ENCODE data around the gene RRM2. TPM values are rescaled to one million over a fixed set of nuclear protein-coding genes. Genes with fewer than 3 reads are reported as not detected.
A peak's percentile ranks its signal among the peaks of the same experiment; 100 is the strongest.

Gene RRM2
- total RNA-seq: 1 to 10 TPM; 1.8 to 4.3 TPM
- 1 to 10 TPM in 1 of 2 donors, under 1 TPM in 1; 0.23 to 4.6 TPM for polyA plus RNA-seq
- long read RNA-seq, donor 1, partial matches to known transcripts: 0 of 3 reads
- long read RNA-seq, donor 1, other reads (novel, unspliced or antisense): 0 of 3 reads
- long read RNA-seq, donor 2, transcript RRM2-202 (10 exons, 3,673 nt): major isoform, 5 of 5 reads
- long read RNA-seq, donor 2, partial matches to known transcripts: 0 of 5 reads
- long read RNA-seq, donor 2, other reads (novel, unspliced or antisense): 0 of 5 reads

GRCh38 chr2:10122500-10123280 is at the start of gene RRM2:
Gene RRM2, plus strand, starts transcription at chr2:10122739. Its CDS starts 60 bp downstream, at chr2:10122799.
- Histone ChIP-seq H3K27me3 (ENCODE audit: control insufficient read depth in 1 of 2, insufficient read depth in 2 of 2, low read length in 1 of 2) (no peaks in the 10 kb centered on the region), H3K4me1 (ENCODE audit: control insufficient read depth in 1 of 2, insufficient read depth in 2 of 2, low read length in 2 of 2) (no peaks in the 10 kb centered on the region), H3K9me3 (ENCODE audit: control insufficient read depth, low read length) (no peaks in the 10 kb centered on the region), H3K27ac (ENCODE audit: low read depth in 1 of 2, low read length in 2 of 2) (no peak within 1 kb of the TSS), H3K4me3 (ENCODE audit: low read length in 2 of 2) (peak within 1 kb of the TSS; percentile 28 to 30), H3K36me3 (ENCODE audit: control insufficient read depth in 1 of 2, insufficient read depth in 2 of 2, low read length in 1 of 2) (no peaks in the 10 kb centered on the region)
- peak; percentile 93 for ATAC-seq (ENCODE audit: low FRiP score)
- peak; percentile 95 for DNase-seq
- WGBS, 2 donors: 0% methylated on average over 69 to 81 of the region's 81 CpGs
- intact Hi-C loops (cut with DNase I): loop anchor here (5.0 to 10.0 kb wide), 4 partner anchors 40 to 542 kb away; partner anchors contain the start of genes CYS1 (in 1 of the 2) and HPCAL1 (in 1 of the 2)

- WGBS, 2 donors: 72 to 78% methylated on average over 8 of the region's 8 CpGs
- Histone ChIP-seq H3K27me3 (ENCODE audit: control insufficient read depth in 1 of 2, insufficient read depth in 2 of 2, low read length in 1 of 2) (no peaks in the 10 kb centered on the region), H3K4me3 (ENCODE audit: low read length in 2 of 2) (no peak overlapping the region), H3K27ac (ENCODE audit: low read depth in 1 of 2, low read length in 2 of 2) (no peak overlapping the region), H3K9me3 (ENCODE audit: control insufficient read depth, low read length) (no peaks in the 10 kb centered on the region), H3K36me3 (ENCODE audit: control insufficient read depth in 1 of 2, insufficient read depth in 2 of 2, low read length in 1 of 2) (no peaks in the 10 kb centered on the region), H3K4me1 (ENCODE audit: control insufficient read depth in 1 of 2, insufficient read depth in 2 of 2, low read length in 2 of 2) (no peaks in the 10 kb centered on the region)
- intact Hi-C loops (cut with DNase I): loop anchor here (2.0 to 5.0 kb wide), 3 partner anchors 23 to 364 kb away; no protein-coding TSS in a partner anchor
- no peak for ATAC-seq (ENCODE audit: low FRiP score)
- DNase-seq: no peak
These were observed 48.8 kb upstream of the RRM2 start for GRCh38 chr2:10073706-10074105.

- ATAC-seq (ENCODE audit: low FRiP score) (no peak), DNase-seq (no peak)
- Histone ChIP-seq H3K27ac (ENCODE audit: low read depth in 1 of 2, low read length in 2 of 2) (no peak overlapping the region), H3K4me3 (ENCODE audit: low read length in 2 of 2) (no peak overlapping the region), H3K9me3 (ENCODE audit: control insufficient read depth, low read length) (no peaks in the 10 kb centered on the region), H3K36me3 (ENCODE audit: control insufficient read depth in 1 of 2, insufficient read depth in 2 of 2, low read length in 1 of 2) (no peaks in the 10 kb centered on the region), H3K4me1 (ENCODE audit: control insufficient read depth in 1 of 2, insufficient read depth in 2 of 2, low read length in 2 of 2) (no peaks in the 10 kb centered on the region), H3K27me3 (ENCODE audit: control insufficient read depth in 1 of 2, insufficient read depth in 2 of 2, low read length in 1 of 2) (no peaks in the 10 kb centered on the region)
- intact Hi-C loops (cut with DNase I): no loop called here
- 91 to 93% methylated on average over 13 of the region's 13 CpGs for WGBS, 2 donors
These were observed 47.4 kb upstream of the RRM2 start for GRCh38 chr2:10075101-10075500.

- no peak for DNase-seq
- Histone ChIP-seq H3K36me3 (ENCODE audit: control insufficient read depth in 1 of 2, insufficient read depth in 2 of 2, low read length in 1 of 2) (no peaks in the 10 kb centered on the region), H3K27me3 (ENCODE audit: control insufficient read depth in 1 of 2, insufficient read depth in 2 of 2, low read length in 1 of 2) (no peaks in the 10 kb centered on the region), H3K4me1 (ENCODE audit: control insufficient read depth in 1 of 2, insufficient read depth in 2 of 2, low read length in 2 of 2) (no peaks in the 10 kb centered on the region), H3K27ac (ENCODE audit: low read depth in 1 of 2, low read length in 2 of 2) (no peak overlapping the region), H3K4me3 (ENCODE audit: low read length in 2 of 2) (no peak overlapping the region), H3K9me3 (ENCODE audit: control insufficient read depth, low read length) (no peaks in the 10 kb centered on the region)
- ATAC-seq (ENCODE audit: low FRiP score): no peak
- 78 to 82% methylated on average over 9 of the region's 9 CpGs for WGBS, 2 donors
- intact Hi-C loops (cut with DNase I): no loop called here
These were observed 46.8 kb upstream of the RRM2 start for GRCh38 chr2:10075571-10076209.

GRCh38 chr2:10076511-10076910 is 46.0 kb upstream of the RRM2 start:
- 88 to 92% methylated on average over 13 of the region's 13 CpGs for WGBS, 2 donors
- no peak for DNase-seq
- intact Hi-C loops (cut with DNase I): no loop called here
- no peaks in the 10 kb centered on the region for H3K27me3 ChIP-seq (ENCODE audit: control insufficient read depth in 1 of 2, insufficient read depth in 2 of 2, low read length in 1 of 2)
- H3K9me3 ChIP-seq (ENCODE audit: control insufficient read depth, low read length): no peaks in the 10 kb centered on the region
- H3K27ac ChIP-seq (ENCODE audit: low read depth in 1 of 2, low read length in 2 of 2): peak overlapping the region in 1 of 2 donors; percentile 4
- ATAC-seq (ENCODE audit: low FRiP score): no peak
- H3K4me1 ChIP-seq (ENCODE audit: control insufficient read depth in 1 of 2, insufficient read depth in 2 of 2, low read length in 2 of 2): no peaks in the 10 kb centered on the region
- no peak overlapping the region for H3K4me3 ChIP-seq (ENCODE audit: low read length in 2 of 2)
- H3K36me3 ChIP-seq (ENCODE audit: control insufficient read depth in 1 of 2, insufficient read depth in 2 of 2, low read length in 1 of 2): no peaks in the 10 kb centered on the region

- intact Hi-C loops (cut with DNase I): no loop called here
- Histone ChIP-seq H3K9me3 (ENCODE audit: control insufficient read depth, low read length) (no peaks in the 10 kb centered on the region), H3K4me3 (ENCODE audit: low read length in 2 of 2) (no peak overlapping the region), H3K4me1 (ENCODE audit: control insufficient read depth in 1 of 2, insufficient read depth in 2 of 2, low read length in 2 of 2) (no peaks in the 10 kb centered on the region), H3K27me3 (ENCODE audit: control insufficient read depth in 1 of 2, insufficient read depth in 2 of 2, low read length in 1 of 2) (no peaks in the 10 kb centered on the region), H3K27ac (ENCODE audit: low read depth in 1 of 2, low read length in 2 of 2) (no peak overlapping the region), H3K36me3 (ENCODE audit: control insufficient read depth in 1 of 2, insufficient read depth in 2 of 2, low read length in 1 of 2) (no peaks in the 10 kb centered on the region)
- WGBS, 2 donors: 94 to 95% methylated on average over 5 of the region's 5 CpGs
- DNase-seq: no peak
- ATAC-seq (ENCODE audit: low FRiP score): no peak
These were observed 45.5 kb upstream of the RRM2 start for GRCh38 chr2:10076988-10077527.

GRCh38 chr2:10078001-10078400 is 44.5 kb upstream of the RRM2 start:
- H3K27me3 ChIP-seq (ENCODE audit: control insufficient read depth in 1 of 2, insufficient read depth in 2 of 2, low read length in 1 of 2): no peaks in the 10 kb centered on the region
- ATAC-seq (ENCODE audit: low FRiP score) (no peak), DNase-seq (no peak)
- no peaks in the 10 kb centered on the region for H3K9me3 ChIP-seq (ENCODE audit: control insufficient read depth, low read length)
- no peak overlapping the region for H3K4me3 ChIP-seq (ENCODE audit: low read length in 2 of 2)
- intact Hi-C loops (cut with DNase I): no loop called here
- no peak overlapping the region for H3K27ac ChIP-seq (ENCODE audit: low read depth in 1 of 2, low read length in 2 of 2)
- no peaks in the 10 kb centered on the region for H3K36me3 ChIP-seq (ENCODE audit: control insufficient read depth in 1 of 2, insufficient read depth in 2 of 2, low read length in 1 of 2)
- H3K4me1 ChIP-seq (ENCODE audit: control insufficient read depth in 1 of 2, insufficient read depth in 2 of 2, low read length in 2 of 2): no peaks in the 10 kb centered on the region
- 88 to 93% methylated on average over 7 of the region's 7 CpGs for WGBS, 2 donors

- no peaks in the 10 kb centered on the region for H3K4me1 ChIP-seq (ENCODE audit: control insufficient read depth in 1 of 2, insufficient read depth in 2 of 2, low read length in 2 of 2)
- ATAC-seq (ENCODE audit: low FRiP score) (peak; percentile 56), DNase-seq (no peak)
- intact Hi-C loops (cut with DNase I): no loop called here
- no peaks in the 10 kb centered on the region for H3K36me3 ChIP-seq (ENCODE audit: control insufficient read depth in 1 of 2, insufficient read depth in 2 of 2, low read length in 1 of 2)
- no peaks in the 10 kb centered on the region for H3K9me3 ChIP-seq (ENCODE audit: control insufficient read depth, low read length)
- WGBS, 2 donors: 5 to 9% methylated on average over 12 of the region's 12 CpGs
- peak overlapping the region; percentile 76 to 96 for H3K4me3 ChIP-seq (ENCODE audit: low read length in 2 of 2)
- peak overlapping the region; percentile 67 to 85 for H3K27ac ChIP-seq (ENCODE audit: low read depth in 1 of 2, low read length in 2 of 2)
- no peaks in the 10 kb centered on the region for H3K27me3 ChIP-seq (ENCODE audit: control insufficient read depth in 1 of 2, insufficient read depth in 2 of 2, low read length in 1 of 2)
These were observed 43.8 kb upstream of the RRM2 start for GRCh38 chr2:10078704-10079265.
